Fibroblast of pulmonary artery (primary cell): ENCODE data around the gene GLI1.

Experiments used
- DNase-seq: peaks from one replicate; pipeline ENCODE4 v3.0.0-alpha.2; 2010; ENCODE audit warnings: low read depth
- H3K4me3 ChIP-seq: replicated peaks from 2 replicates; pipeline ENCODE4 v1.5.1; 2011; ENCODE audit warnings: low read depth, mild to moderate bottlenecking, control low read depth, low read length, moderate library complexity
- TF ChIP-seq, protein P1 (sequence below): IDR thresholded peaks from 2 replicates; pipeline ENCODE4 v1.5.1; 2011; ENCODE audit warnings: mild to moderate bottlenecking, control low read depth, low read length, inconsistent platforms; ENCODE audit errors: missing control alignments

GLI1 gene

DNA sequence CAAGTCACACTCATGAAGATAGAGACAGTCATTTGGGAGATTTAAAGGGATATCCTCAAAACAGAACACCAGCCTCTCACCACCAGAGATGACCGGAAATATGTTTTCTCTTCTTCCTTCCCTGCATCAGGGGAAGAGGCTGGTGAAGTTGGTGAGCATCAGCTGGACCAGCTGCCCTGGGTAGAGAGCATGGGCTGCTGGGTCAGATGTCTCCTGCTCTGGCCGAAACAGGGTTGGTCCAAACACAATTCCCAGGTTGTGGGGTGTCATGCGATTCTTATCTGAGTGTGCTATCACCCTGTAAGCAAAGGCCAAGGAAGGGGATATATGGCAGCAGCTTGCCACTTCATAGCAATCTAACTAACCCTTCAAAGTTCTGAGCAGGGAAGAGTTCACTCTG is 12.8 kb downstream of the GLI1 start:
- DNase-seq, result no peak
- H3K4me3 ChIP-seq, result no peak overlapping the region
- TF ChIP-seq, protein P1, sequence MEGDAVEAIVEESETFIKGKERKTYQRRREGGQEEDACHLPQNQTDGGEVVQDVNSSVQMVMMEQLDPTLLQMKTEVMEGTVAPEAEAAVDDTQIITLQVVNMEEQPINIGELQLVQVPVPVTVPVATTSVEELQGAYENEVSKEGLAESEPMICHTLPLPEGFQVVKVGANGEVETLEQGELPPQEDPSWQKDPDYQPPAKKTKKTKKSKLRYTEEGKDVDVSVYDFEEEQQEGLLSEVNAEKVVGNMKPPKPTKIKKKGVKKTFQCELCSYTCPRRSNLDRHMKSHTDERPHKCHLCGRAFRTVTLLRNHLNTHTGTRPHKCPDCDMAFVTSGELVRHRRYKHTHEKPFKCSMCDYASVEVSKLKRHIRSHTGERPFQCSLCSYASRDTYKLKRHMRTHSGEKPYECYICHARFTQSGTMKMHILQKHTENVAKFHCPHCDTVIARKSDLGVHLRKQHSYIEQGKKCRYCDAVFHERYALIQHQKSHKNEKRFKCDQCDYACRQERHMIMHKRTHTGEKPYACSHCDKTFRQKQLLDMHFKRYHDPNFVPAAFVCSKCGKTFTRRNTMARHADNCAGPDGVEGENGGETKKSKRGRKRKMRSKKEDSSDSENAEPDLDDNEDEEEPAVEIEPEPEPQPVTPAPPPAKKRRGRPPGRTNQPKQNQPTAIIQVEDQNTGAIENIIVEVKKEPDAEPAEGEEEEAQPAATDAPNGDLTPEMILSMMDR, result no peak

GRCh38 chr12:57473392-57473791 is 13.8 kb downstream of the GLI1 start:
- TF ChIP-seq, protein P1, result no peak
- H3K4me3 ChIP-seq, result no peak overlapping the region
- DNase-seq, result no peak

DNA sequence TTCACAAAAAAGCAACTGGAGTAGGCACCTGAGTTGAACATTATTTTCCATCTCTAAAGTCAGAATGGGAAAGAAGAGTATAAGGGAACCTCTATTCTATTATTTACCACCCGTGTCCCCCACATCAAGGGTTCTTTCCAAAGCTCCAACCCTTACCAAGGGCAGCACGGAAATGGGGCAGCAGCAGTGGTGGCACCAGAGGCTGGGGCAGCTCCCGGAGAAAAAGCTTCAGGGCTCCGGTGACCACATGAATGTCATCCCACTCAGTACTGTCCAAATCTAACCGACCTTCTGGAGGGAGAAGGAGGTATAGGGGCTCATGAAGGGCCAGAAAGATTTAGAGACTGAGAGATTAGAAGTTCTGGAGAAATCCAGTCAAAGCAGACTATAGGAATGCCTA is 14.3 kb downstream of the GLI1 start:
- DNase-seq, result no peak
- no peak overlapping the region for H3K4me3 ChIP-seq
- TF ChIP-seq, protein P1, result no peak

DNA sequence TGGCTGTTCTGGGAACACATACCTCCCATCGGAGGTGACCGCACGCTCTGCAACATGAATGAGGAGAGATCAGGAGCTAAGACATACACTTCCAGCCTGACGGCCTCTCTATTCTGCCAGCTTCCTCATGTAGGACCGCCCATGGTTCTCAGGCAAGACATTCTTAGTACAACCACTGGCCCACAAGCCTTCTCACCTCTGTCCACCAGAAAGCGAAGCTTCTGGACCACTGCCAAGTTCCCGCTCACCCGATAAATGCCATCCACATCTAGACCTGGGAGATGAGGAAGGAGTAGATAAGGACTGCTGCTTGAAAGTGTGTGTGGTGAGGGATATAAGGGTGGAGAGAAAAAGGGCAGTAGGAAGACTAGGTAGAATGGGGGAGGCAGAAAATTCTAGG is 14.8 kb downstream of the GLI1 start:
- TF ChIP-seq, protein P1, result no peak
- no peak for DNase-seq
- no peak overlapping the region for H3K4me3 ChIP-seq

GRCh38 chr12:57474862-57475261 is 15.3 kb downstream of the GLI1 start:
- DNase-seq, result no peak
- TF ChIP-seq, protein P1, result no peak
- no peak overlapping the region for H3K4me3 ChIP-seq

- H3K4me3 ChIP-seq, result no peak overlapping the region
- TF ChIP-seq, protein P1, result no peak
- DNase-seq, result no peak
Measured at GRCh38 chr12:57475271-57476161, 15.9 kb downstream of the GLI1 start.
